Spinal cord (tissue), 10 donors: ENCODE results near the gene BAIAP3. TPM values are rescaled to one million over a fixed set of nuclear protein-coding genes. Genes with fewer than 3 reads are reported as not detected.
"Not testable (repeated sequence)": the region's sequence is repeated elsewhere in the genome, so short reads cannot be mapped to it uniquely, and the experiment has no call there.

Source experiments
- DNase-seq, 6 donors: peaks; one replicate each; pipeline versions ENCODE4 v3.0.0 to v3.0.0-alpha.2; 2013 to 2015; ENCODE audit warnings: low spot score in 6 of 6, low read depth in 4 of 6
- H3K27ac ChIP-seq: one replicate; pipeline ENCODE4 v1.5.1; 2013; ENCODE audit warnings: low read depth, low read length, control low read depth
- H3K27me3 ChIP-seq: one replicate; pipeline ENCODE4 v1.6.1; 2013; ENCODE audit warnings: low read length; ENCODE audit not compliant: control insufficient read depth, insufficient read depth
- H3K36me3 ChIP-seq: one replicate; pipeline ENCODE4 v1.6.1; 2013; ENCODE audit warnings: low read length; ENCODE audit not compliant: control insufficient read depth, insufficient read depth
- H3K4me1 ChIP-seq: one replicate; pipeline ENCODE4 v1.6.1; 2013; ENCODE audit warnings: low read length; ENCODE audit not compliant: control insufficient read depth, insufficient read depth
- H3K4me3 ChIP-seq: one replicate; pipeline ENCODE4 v1.5.1; 2013; ENCODE audit warnings: low read depth, low read length, control low read depth
- H3K9me3 ChIP-seq: one replicate; pipeline ENCODE4 v1.6.1; 2013; ENCODE audit warnings: low read length; ENCODE audit not compliant: control insufficient read depth, insufficient read depth
- WGBS: methylation state at CpG from one replicate; pipeline ENCODE4 v1.1.5; 2013; ENCODE audit warnings: missing lambda C conversion rate; ENCODE audit not compliant: insufficient coverage; 5-methylcytosine and 5-hydroxymethylcytosine counted together
- polyA plus RNA-seq, 2 donors: library from polyadenylated mRNA; unstranded; fragments of 120-200 nt; gene quantifications; one replicate each; pipeline ENCODE4 v1.2.1, GENCODE V29; 2013; ENCODE audit not compliant: insufficient read length in 2 of 2
- total RNA-seq, 2 donors: library from RNA; depleted of rRNA in 1 of 2; stranded (reverse); fragments of 120-200 nt in 1 of 2; fragments of >200 nt in 1 of 2; gene quantifications; one replicate each; pipeline versions ENCODE4 v1.2.3 to v1.2.4, GENCODE V29; 2013 to 2014
- donor health status: healthy.

The BAIAP3 gene
- total and polyA plus RNA-seq, 4 donors, result 30.1 to 69.8 (median 52.2) TPM

- Histone ChIP-seq H3K9me3 (no peaks in the 10 kb centered on the region), H3K27me3 (no peaks in the 10 kb centered on the region), H3K27ac (no peak overlapping the region), H3K36me3 (peaks cover 80% of the 10 kb centered on the region), H3K4me1 (peaks cover 9% of the 10 kb centered on the region), H3K4me3 (no peak overlapping the region)
- DNase-seq, result no peak
- 80% methylated on average over 18 of the region's 22 CpGs for WGBS
Measured at GRCh38 chr16:1324286-1324826, 9.1 kb upstream of the BAIAP3 start.

GRCh38 chr16:1325261-1325660 is 8.2 kb upstream of the BAIAP3 start:
- Histone ChIP-seq H3K4me1 (peaks cover 9% of the 10 kb centered on the region), H3K27ac (no peak overlapping the region), H3K9me3 (no peaks in the 10 kb centered on the region), H3K27me3 (peaks cover 3% of the 10 kb centered on the region), H3K4me3 (no peak overlapping the region), H3K36me3 (peaks cover 71% of the 10 kb centered on the region)
- 86% methylated on average over 8 of the region's 15 CpGs for WGBS
- no peak for DNase-seq

- DNase-seq, result no peak
- Histone ChIP-seq H3K27ac (no peak overlapping the region), H3K27me3 (peaks cover 7% of the 10 kb centered on the region), H3K36me3 (peaks cover 65% of the 10 kb centered on the region), H3K9me3 (no peaks in the 10 kb centered on the region), H3K4me3 (no peak overlapping the region), H3K4me1 (peaks cover 9% of the 10 kb centered on the region)
- 74% methylated on average over 18 of the region's 20 CpGs for WGBS
Measured at GRCh38 chr16:1325673-1326371, 7.6 kb upstream of the BAIAP3 start.

- no peak overlapping the region for H3K27ac ChIP-seq
- DNase-seq, result no peak
Measured at GRCh38 chr16:1326391-1326790, 7.1 kb upstream of the BAIAP3 start.

GRCh38 chr16:1326946-1327618 is 6.4 kb upstream of the BAIAP3 start:
- WGBS, result 78% methylated on average over 16 of the region's 17 CpGs
- peaks cover 16% of the 10 kb centered on the region for H3K27me3 ChIP-seq
- DNase-seq, result no peak
- H3K36me3 ChIP-seq, result peaks cover 53% of the 10 kb centered on the region
- no peaks in the 10 kb centered on the region for H3K9me3 ChIP-seq
- H3K4me1 ChIP-seq, result peaks cover 17% of the 10 kb centered on the region
- H3K27ac ChIP-seq, result no peak overlapping the region
- no peak overlapping the region for H3K4me3 ChIP-seq

More at GRCh38 chr16:1326391-1326790, 7.1 kb upstream of the BAIAP3 start:
- Histone ChIP-seq H3K4me3 (no peak overlapping the region), H3K36me3 (peaks cover 59% of the 10 kb centered on the region), H3K4me1 (peaks cover 11% of the 10 kb centered on the region), H3K27me3 (peaks cover 9% of the 10 kb centered on the region), H3K9me3 (no peaks in the 10 kb centered on the region)
- WGBS, result 68% methylated on average over 6 of the region's 17 CpGs

- 54% methylated on average over 5 of the region's 5 CpGs for WGBS
- no peak overlapping the region for H3K4me3 ChIP-seq
Measured at GRCh38 chr16:1327619-1327947, 5.9 kb upstream of the BAIAP3 start.

GRCh38 chr16:1328136-1328535 is 5.3 kb upstream of the BAIAP3 start:
- Histone ChIP-seq H3K4me1 (peaks cover 27% of the 10 kb centered on the region), H3K36me3 (peaks cover 44% of the 10 kb centered on the region), H3K27me3 (peaks cover 27% of the 10 kb centered on the region)
- not testable (repeated sequence) for H3K27ac ChIP-seq, H3K9me3 ChIP-seq, H3K4me3 ChIP-seq, DNase-seq
- 97% methylated on average over 20 of the region's 20 CpGs for WGBS

More at GRCh38 chr16:1327619-1327947, 5.9 kb upstream of the BAIAP3 start:
- no peak for DNase-seq
- Histone ChIP-seq H3K27me3 (peaks cover 21% of the 10 kb centered on the region), H3K27ac (no peak overlapping the region), H3K36me3 (peaks cover 50% of the 10 kb centered on the region), H3K4me1 (peaks cover 22% of the 10 kb centered on the region), H3K9me3 (no peaks in the 10 kb centered on the region)

GRCh38 chr16:1328961-1329360 is 4.5 kb upstream of the BAIAP3 start:
- WGBS, result 91% methylated on average over 9 of the region's 10 CpGs
- not testable (repeated sequence) for H3K27ac ChIP-seq, H3K9me3 ChIP-seq, H3K4me3 ChIP-seq, DNase-seq
- peaks cover 25% of the 10 kb centered on the region for H3K4me1 ChIP-seq
- peaks cover 36% of the 10 kb centered on the region for H3K36me3 ChIP-seq
- H3K27me3 ChIP-seq, result peaks cover 31% of the 10 kb centered on the region

- no peak overlapping the region for H3K4me3 ChIP-seq
- WGBS, result 53% methylated on average over 16 of the region's 17 CpGs
- H3K4me1 ChIP-seq, result peaks cover 37% of the 10 kb centered on the region
- H3K36me3 ChIP-seq, result peaks cover 28% of the 10 kb centered on the region
- H3K27me3 ChIP-seq, result peaks cover 43% of the 10 kb centered on the region
- no peak for DNase-seq
- H3K9me3 ChIP-seq, result no peaks in the 10 kb centered on the region
- no peak overlapping the region for H3K27ac ChIP-seq
Measured at GRCh38 chr16:1330260-1330914, 3.1 kb upstream of the BAIAP3 start.
